Measurements from ENCODE around the gene CD200R1.

The CD200R1 gene

DNA sequence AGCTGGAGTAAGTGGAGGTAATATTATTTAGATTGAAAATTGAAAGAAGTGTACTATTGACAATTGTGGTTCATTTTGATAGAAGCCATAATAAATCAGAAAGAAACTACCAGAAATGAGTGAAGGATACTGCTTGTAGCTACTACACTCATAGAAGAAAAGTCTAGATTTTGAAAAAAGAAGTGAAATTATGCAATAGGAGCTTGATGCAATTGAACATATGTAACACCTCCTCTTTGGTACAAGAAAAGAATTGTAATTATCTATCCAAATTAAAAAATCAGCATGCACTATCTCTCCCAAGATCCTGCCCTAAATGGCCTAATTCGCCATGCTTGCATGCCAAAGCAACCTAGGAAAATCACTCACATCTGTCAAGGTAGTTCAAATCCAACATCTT is 77.1 kb downstream of the CD200R1 start:
- H3K4me1 ChIP-seq = no peaks in the 10 kb centered on the region
- H3K9me3 ChIP-seq = no peaks in the 10 kb centered on the region
- no peak overlapping the region for H3K4me3 ChIP-seq
- H3K27me3 ChIP-seq (ENCODE audit: low read depth) = no peaks in the 10 kb centered on the region
- no peak for DNase-seq (ENCODE audit: low spot score in 2 of 2)
- in situ Hi-C loops (cut with MboI; ENCODE audit: low sequenced_read_pairs) = no loop called here
- no peaks in the 10 kb centered on the region for H3K36me3 ChIP-seq (replicated peaks)

DNA sequence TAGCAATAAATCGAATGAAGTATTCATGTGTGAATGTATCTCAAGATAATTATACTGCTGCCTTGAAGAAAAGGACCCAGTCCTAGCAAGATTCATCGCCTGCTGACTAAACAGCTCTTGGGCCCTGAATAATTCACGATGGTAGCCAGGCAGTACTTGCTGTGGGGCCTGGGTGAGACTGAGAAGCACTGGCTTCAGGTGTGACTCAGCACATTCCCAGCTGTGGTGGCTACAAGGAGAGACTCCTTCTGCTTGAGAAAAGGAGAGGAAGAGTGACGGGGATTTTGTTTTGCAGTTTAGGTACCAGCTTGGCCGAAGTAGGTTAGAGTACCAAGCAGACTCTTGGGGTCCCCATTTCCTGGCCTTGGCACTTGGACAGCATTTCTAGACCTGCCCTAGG is 80.6 kb downstream of the CD200R1 start:
- no peak overlapping the region for H3K4me3 ChIP-seq
- H3K36me3 ChIP-seq (replicated peaks) = no peaks in the 10 kb centered on the region
- H3K4me1 ChIP-seq = no peaks in the 10 kb centered on the region
- in situ Hi-C loops (cut with MboI; ENCODE audit: low sequenced_read_pairs) = no loop called here
- H3K27me3 ChIP-seq (ENCODE audit: low read depth) = no peaks in the 10 kb centered on the region
- DNase-seq (ENCODE audit: low spot score in 2 of 2) = no peak
- H3K9me3 ChIP-seq = no peaks in the 10 kb centered on the region

DNA sequence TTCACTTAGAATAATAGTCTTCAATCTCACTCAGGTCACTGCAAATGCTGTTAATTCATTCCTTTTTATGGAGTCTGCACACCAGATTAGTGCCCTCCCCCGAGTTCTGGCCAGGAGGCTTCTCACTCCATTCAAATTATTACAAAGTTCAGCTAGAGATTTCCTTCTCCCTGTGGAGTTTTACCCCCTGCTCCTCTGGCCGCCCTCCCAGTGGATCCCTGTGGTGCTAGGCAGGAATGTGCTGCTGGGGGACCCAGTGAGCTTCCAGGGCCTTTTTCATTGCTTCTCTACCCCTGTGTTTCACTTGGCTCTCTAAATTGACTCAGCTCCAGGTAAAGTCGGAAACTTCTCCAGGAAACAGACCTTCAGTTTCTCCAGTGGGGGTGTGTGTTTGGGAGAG is 85.5 kb downstream of the CD200R1 start:
- no peak overlapping the region for H3K4me3 ChIP-seq
- in situ Hi-C loops (cut with MboI; ENCODE audit: low sequenced_read_pairs) = no loop called here
- no peaks in the 10 kb centered on the region for H3K27me3 ChIP-seq (ENCODE audit: low read depth)
- no peak for DNase-seq (ENCODE audit: low spot score in 2 of 2)
- H3K9me3 ChIP-seq = no peaks in the 10 kb centered on the region
- H3K36me3 ChIP-seq (replicated peaks) = no peaks in the 10 kb centered on the region
- H3K4me1 ChIP-seq = no peaks in the 10 kb centered on the region

DNA sequence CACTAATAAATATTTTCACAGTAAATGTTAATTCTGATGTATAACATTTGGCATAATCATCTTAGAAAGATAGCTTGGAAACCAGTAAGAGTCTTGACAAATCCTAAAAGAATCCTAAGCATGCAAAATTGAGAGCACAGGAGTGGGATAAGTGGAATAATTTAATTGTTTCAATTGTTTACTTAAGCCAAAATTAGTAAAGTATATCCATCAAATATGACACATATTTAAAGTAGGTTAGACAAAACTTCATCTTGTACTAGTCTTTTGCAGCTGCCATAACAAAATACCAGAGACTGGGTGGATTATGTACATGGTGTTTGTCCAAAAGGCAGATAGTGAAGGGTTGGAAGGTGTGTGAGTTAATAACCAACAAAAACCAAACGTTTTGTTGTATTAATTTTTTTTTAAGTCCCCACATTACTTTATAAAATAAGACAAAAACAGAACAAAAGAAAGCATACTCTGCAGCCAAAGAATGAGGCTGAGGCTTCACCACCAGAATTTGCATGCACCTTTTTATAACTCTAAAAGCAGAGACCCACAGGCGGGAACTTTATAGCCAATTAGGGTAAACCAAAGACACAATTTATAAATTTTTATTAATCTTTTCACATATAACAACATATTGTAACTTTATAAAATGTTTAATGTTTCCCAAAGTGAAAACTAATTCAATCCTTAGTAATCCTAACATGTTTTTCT is 86.4 kb downstream of the CD200R1 start:
- no peak for DNase-seq (ENCODE audit: low spot score in 2 of 2)
- no peaks in the 10 kb centered on the region for H3K4me1 ChIP-seq
- in situ Hi-C loops (cut with MboI; ENCODE audit: low sequenced_read_pairs) = no loop called here

DNA sequence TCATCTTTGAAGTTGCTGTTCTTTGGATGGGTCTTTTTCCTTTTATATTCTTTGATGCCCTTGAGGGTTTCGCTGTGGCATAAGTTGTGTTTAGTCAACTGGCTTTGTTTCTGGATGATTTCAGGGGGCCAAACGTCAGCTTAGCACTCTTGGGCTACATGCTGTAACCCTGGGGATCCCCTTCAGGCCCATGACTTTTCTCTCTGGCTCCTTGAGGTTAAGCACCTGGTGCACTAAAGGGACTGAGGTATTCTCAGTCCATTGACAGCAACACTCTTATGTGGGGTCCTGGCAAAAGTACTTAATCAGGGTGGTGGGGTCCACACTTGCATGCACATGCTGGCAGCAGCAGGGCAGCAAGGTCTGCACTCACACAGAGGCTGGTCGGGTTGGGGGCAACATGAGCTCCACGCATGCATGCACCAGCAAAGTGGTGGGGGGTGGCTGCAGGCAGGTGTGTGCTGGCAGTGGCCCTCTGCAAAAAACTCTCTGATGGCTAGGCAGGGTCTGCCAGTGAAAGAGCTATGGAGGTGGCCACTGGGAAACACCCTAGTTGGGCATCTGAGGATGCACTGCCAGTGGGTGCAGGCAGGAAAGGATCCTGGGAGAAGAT is 90.1 kb downstream of the CD200R1 start:
- no peaks in the 10 kb centered on the region for H3K4me1 ChIP-seq
- H3K9me3 ChIP-seq = no peaks in the 10 kb centered on the region
- no peak overlapping the region for H3K4me3 ChIP-seq
- H3K27me3 ChIP-seq (ENCODE audit: low read depth) = no peaks in the 10 kb centered on the region; the same call in 1 of the 2 replicates
- H3K36me3 ChIP-seq (replicated peaks) = no peaks in the 10 kb centered on the region
- in situ Hi-C loops (cut with MboI; ENCODE audit: low sequenced_read_pairs) = no loop called here
- no peak for DNase-seq (ENCODE audit: low spot score in 2 of 2)

More for the DNA sequence above, 86.4 kb downstream of the CD200R1 start:
- H3K9me3 ChIP-seq = no peaks in the 10 kb centered on the region
- no peak overlapping the region for H3K4me3 ChIP-seq
- H3K36me3 ChIP-seq (replicated peaks) = no peaks in the 10 kb centered on the region
- H3K27me3 ChIP-seq (ENCODE audit: low read depth) = no peaks in the 10 kb centered on the region

DNA sequence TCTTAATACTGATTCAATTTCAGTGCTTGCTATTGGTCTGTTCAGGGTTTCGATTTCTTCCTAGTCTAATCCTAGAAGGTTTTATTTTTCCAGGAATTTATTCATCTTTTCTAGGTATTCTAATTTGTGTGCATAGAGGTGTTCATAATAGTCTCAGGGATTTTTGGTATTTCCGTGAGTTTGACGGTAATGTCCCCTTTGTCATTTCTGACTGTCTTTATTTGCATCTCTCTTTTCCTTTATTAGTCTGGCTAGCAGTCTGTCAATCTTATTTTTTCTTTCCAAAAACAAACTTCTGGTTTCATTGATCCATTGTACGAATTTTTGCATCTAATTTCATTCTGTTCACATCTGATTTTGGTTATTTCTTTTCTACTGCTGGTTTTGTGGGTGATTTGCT is 93.0 kb downstream of the CD200R1 start:
- Histone ChIP-seq H3K9me3 (no peaks in the 10 kb centered on the region; the same call in 1 of the 2 replicates), H3K4me3 (no peak overlapping the region), H3K4me1 (no peaks in the 10 kb centered on the region), H3K36me3 (replicated peaks) (no peaks in the 10 kb centered on the region), H3K27me3 (ENCODE audit: low read depth) (no peaks in the 10 kb centered on the region; the same call in 1 of the 2 replicates)
- DNase-seq (ENCODE audit: low spot score in 2 of 2) = no peak
- in situ Hi-C loops (cut with MboI; ENCODE audit: low sequenced_read_pairs) = no loop called here

DNA sequence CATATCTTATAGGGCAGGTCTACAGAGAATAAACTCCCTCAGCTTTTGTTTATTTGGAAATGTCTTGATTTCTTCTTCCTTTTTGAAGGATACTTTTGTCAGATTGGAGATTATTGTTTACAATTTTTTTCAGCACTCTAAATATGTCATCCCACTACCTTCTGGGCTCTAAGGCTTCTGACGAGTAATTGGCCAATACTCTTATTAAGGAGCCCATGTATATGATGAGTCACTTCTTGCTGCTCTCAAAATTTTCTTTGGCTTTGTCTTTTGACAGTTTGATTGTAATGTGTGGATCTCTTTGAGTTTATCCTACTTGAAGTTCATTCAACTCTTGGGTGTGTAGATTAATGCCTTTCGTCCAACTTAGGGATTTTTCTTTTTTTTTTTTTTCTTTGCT is 99.3 kb downstream of the CD200R1 start:
- in situ Hi-C loops (cut with MboI; ENCODE audit: low sequenced_read_pairs) = no loop called here
- no peak overlapping the region for H3K4me3 ChIP-seq
- no peak for DNase-seq (ENCODE audit: low spot score in 2 of 2)

DNA sequence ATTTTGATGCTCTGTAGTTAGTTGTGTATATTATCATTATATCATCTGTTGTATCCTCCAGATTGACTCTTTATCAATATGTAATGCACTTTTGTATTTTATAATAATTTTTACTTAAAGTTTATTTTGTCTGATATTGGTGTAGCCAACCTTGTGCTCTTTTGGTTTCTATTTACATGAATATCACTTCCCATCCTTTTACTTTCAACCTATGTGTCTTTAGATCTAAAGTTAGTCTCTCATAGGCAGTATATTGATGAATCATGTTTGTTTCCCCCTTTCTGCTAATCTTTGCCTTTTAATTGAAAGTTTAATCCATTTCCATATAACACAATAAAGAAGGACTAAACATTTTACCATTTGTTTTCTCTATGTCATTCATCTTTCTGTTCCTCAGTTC is 100.2 kb downstream of the CD200R1 start:
- Histone ChIP-seq H3K36me3 (replicated peaks) (no peaks in the 10 kb centered on the region), H3K9me3 (no peaks in the 10 kb centered on the region; the same call in 1 of the 2 replicates), H3K4me1 (no peaks in the 10 kb centered on the region), H3K27me3 (ENCODE audit: low read depth) (no peaks in the 10 kb centered on the region; the same call in 1 of the 2 replicates), H3K4me3 (no peak overlapping the region)
- in situ Hi-C loops (cut with MboI; ENCODE audit: low sequenced_read_pairs) = no loop called here
- no peak for DNase-seq (ENCODE audit: low spot score in 2 of 2)

More for the DNA sequence above, 99.3 kb downstream of the CD200R1 start:
- H3K4me1 ChIP-seq = no peaks in the 10 kb centered on the region
- no peaks in the 10 kb centered on the region; the same call in 1 of the 2 replicates for H3K9me3 ChIP-seq
- H3K36me3 ChIP-seq (replicated peaks) = no peaks in the 10 kb centered on the region
- no peaks in the 10 kb centered on the region; the same call in 1 of the 2 replicates for H3K27me3 ChIP-seq (ENCODE audit: low read depth)

DNA sequence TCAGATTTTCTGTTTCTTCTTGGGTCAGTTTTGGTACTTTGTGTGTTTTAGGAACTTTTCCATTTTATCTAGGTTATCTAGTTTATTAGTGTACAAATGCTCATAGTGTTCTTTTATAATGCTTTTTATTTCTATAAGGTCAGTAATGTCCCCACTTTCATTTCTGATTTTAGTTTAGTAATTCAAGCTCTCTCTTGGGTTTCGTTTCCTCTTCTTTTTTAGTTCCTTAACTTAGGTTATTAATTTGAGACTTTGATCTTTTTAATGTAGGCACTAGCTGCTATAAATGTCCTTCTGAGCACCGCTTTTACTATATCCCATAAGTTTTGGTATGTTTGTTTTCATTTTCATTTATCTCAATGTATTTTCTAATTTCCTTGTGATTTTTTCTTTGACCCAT is 101.3 kb downstream of the CD200R1 start:
- Histone ChIP-seq H3K36me3 (replicated peaks) (no peaks in the 10 kb centered on the region), H3K27me3 (ENCODE audit: low read depth) (no peaks in the 10 kb centered on the region; the same call in 1 of the 2 replicates), H3K4me1 (no peaks in the 10 kb centered on the region), H3K9me3 (no peaks in the 10 kb centered on the region; the same call in 1 of the 2 replicates), H3K4me3 (no peak overlapping the region)
- in situ Hi-C loops (cut with MboI; ENCODE audit: low sequenced_read_pairs) = no loop called here
- no peak for DNase-seq (ENCODE audit: low spot score in 2 of 2)

DNA sequence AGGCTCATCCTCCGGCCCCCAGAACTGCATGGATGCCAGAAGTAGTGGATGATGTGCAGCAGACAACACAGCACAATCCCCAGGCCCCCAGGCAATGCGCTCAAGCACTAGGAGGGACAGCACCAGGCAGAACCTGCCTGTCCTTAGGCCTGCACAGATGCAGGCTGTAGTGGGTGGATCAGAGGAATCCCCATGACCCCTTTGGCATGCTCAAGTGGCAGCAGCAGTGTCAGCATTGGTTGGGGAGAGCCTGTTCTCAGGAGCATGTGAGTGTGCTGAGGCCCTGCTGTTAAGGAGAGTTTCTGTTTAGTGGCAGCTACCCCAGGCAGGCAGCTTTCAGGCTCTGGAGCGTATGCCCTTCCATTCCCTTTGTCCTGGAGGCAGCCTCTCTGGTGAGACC is 103.2 kb downstream of the CD200R1 start:
- in situ Hi-C loops (cut with MboI; ENCODE audit: low sequenced_read_pairs) = no loop called here
- Histone ChIP-seq H3K36me3 (replicated peaks) (no peaks in the 10 kb centered on the region), H3K27me3 (ENCODE audit: low read depth) (no peaks in the 10 kb centered on the region; the same call in 1 of the 2 replicates), H3K4me3 (no peak overlapping the region), H3K4me1 (no peaks in the 10 kb centered on the region), H3K9me3 (no peaks in the 10 kb centered on the region)
- DNase-seq (ENCODE audit: low spot score in 2 of 2) = no peak
